ENCODE measurements around the gene STK33.

STK33 gene

DNA sequence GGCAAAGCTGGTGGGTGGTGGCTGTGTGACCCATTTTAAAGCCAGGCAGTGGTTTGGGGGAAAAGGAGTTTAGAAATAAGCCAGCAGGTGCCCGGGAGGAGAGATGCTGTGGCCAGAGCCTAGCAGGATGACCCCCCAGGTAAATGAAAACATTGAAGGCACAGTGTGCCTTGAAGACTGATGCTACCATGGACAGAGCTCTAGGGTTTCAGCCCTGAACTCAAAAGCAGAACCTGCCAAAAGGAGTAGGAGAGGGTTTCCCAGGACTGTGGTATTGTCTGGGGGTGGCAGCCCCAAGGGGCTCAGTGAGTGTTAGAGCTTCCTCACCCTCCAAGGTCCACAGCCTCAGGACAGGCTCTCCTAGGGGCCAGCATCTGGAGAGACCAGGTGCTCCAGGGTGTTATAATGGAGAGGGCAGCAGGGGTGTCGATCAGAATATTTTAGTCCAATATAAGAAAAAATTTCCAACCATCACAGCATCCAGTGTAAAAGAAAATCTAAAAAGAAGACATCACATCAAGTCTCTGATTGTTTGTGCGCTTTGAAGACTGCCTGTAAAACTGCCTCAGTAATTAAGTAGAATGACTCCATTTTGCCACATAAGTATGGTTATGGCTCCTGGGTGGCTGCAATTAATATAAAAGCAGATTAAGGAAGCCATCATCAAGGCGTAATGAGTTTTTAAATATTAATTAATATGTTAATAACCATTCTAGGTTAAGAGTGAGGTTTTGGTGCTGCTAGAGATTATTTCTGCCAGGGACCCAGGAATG, 241.7 kb downstream of the STK33 start:
- DNase-seq = no peak

DNA sequence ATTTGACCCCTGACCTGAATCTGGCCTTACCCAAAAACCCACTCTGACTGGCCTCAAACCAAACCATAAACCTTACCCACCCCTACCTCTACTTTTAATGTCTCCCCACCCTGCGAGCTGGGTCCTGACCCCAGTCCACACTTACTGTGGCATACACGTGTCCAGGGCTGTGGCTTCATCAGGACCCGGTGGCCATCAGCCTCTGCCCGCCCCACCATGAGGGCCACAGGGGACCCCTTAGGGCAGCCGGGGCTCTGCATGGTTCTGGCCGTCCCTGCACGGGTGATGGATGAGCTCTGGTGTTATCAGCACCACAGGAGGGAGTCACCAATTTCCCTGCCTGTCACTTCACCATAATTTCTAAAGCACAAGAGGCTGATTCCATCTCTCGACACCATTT, 242.8 kb downstream of the STK33 start:
- DNase-seq = no peak

GRCh38 chr11:8347978-8348377, 246.1 kb downstream of the STK33 start:
- no peak for DNase-seq

- DNase-seq = no peak
These were observed 247.8 kb downstream of the STK33 start for GRCh38 chr11:8346157-8346755.

DNA sequence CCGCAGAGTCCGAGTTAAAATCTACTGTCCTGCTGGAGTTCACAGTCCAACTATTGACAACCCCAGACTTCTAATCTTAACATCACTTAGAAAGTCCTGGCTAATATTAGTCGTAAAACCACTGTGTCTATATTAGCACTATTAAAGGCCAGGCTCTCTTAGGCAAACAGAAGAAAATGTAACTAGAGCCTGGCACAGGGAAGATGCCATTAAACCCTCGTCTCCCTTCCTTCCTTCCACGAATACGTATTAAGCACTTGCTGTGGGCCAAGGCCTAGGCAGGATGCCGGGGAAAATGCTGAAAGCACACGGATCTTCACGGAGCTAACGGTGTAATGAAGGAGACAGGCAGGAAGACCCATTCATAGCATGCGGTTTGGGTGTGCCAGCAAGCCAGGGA, 248.8 kb downstream of the STK33 start:
- no peak for DNase-seq

DNA sequence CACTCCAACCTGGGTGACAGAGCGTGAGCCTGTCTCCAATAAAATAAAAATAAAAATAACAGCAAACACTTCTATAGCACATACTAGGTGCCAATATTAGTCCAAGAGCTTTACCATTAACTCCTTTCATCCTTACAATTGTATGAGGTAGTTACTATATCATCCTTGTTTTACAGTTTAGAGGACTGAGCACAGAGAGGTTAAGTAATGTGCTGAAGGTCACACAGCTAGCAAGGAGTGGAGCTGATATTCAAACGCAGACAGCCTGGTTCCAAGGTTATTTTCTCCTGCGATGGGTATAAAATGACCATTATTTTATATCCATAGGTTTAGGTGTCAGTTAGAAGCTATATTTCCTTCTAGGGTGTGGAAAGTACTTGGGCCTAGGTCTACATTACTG, 249.7 kb downstream of the STK33 start:
- no peak for DNase-seq

GRCh38 chr11:8342821-8343681, 251.0 kb downstream of the STK33 start:
- DNase-seq = no peak

GRCh38 chr11:8341996-8342395, 252.0 kb downstream of the STK33 start:
- DNase-seq = no peak

Data from NCI-H1048 (cell line).